ENCODE results near the gene PPM1H.

PPM1H gene

GRCh38 chr12:62866451-62867082, 68.4 kb downstream of the PPM1H start:
- peak; percentile 90 for DNase-seq

- DNase-seq: peak; percentile 46
Measured at GRCh38 chr12:62865937-62866336, 69.0 kb downstream of the PPM1H start.

- no peak for DNase-seq
Measured at GRCh38 chr12:62865065-62865464, 69.9 kb downstream of the PPM1H start.

- DNase-seq: peak; percentile 75
Measured at GRCh38 chr12:62862259-62862881, 72.6 kb downstream of the PPM1H start.

GRCh38 chr12:62861586-62861985, 73.4 kb downstream of the PPM1H start:
- no peak for DNase-seq

- peak; percentile 28 for DNase-seq
Measured at GRCh38 chr12:62860501-62861411, 74.2 kb downstream of the PPM1H start.

GRCh38 chr12:62860020-62860419, 74.9 kb downstream of the PPM1H start:
- no peak for DNase-seq

GRCh38 chr12:62859321-62859737, 75.6 kb downstream of the PPM1H start:
- no peak for DNase-seq

- DNase-seq: no peak
Measured at GRCh38 chr12:62856454-62856853, 78.5 kb downstream of the PPM1H start.

GRCh38 chr12:62854024-62854423, 80.9 kb downstream of the PPM1H start:
- DNase-seq: no peak

GRCh38 chr12:62849398-62849797, 85.6 kb downstream of the PPM1H start:
- DNase-seq: no peak

- DNase-seq: peak; percentile 88
Measured at GRCh38 chr12:62848418-62848817, 86.5 kb downstream of the PPM1H start.

GRCh38 chr12:62847709-62848108, 87.2 kb downstream of the PPM1H start:
- no peak for DNase-seq

- peak; percentile 58 for DNase-seq
Measured at GRCh38 chr12:62846491-62846890, 88.5 kb downstream of the PPM1H start.

GRCh38 chr12:62844915-62845314, 90.0 kb downstream of the PPM1H start:
- DNase-seq: no peak

- no peak for DNase-seq
Measured at GRCh38 chr12:62843716-62844115, 91.2 kb downstream of the PPM1H start.

- no peak for DNase-seq
Measured at GRCh38 chr12:62841846-62842245, 93.1 kb downstream of the PPM1H start.

GRCh38 chr12:62840806-62841205, 94.1 kb downstream of the PPM1H start:
- DNase-seq: no peak

- DNase-seq: peak; percentile 30
Measured at GRCh38 chr12:62839869-62840660, 94.9 kb downstream of the PPM1H start.

GRCh38 chr12:62834971-62835547, 99.9 kb downstream of the PPM1H start:
- DNase-seq: peak; percentile 30

GRCh38 chr12:62834406-62834805, 100.5 kb downstream of the PPM1H start:
- no peak for DNase-seq

GRCh38 chr12:62833634-62834033, 101.3 kb downstream of the PPM1H start:
- DNase-seq: no peak

GRCh38 chr12:62832558-62832957, 102.4 kb downstream of the PPM1H start:
- no peak for DNase-seq

Measured in fibroblast of skin of right biceps (primary cell).